Adipocyte (in vitro differentiated cells): ENCODE results near the gene DIO3.

ENCODE experiments used
- DNase-seq: peaks from one replicate; pipeline ENCODE4 v3.0.0-alpha.2; 2015; ENCODE audit warnings: low read depth
- H3K27me3 ChIP-seq: replicated peaks from 2 replicates; pipeline ENCODE4 v1.7.0; 2013; ENCODE audit warnings: mild to moderate bottlenecking, low read length, moderate library complexity; ENCODE audit not compliant: control insufficient read depth, insufficient read depth
- H3K36me3 ChIP-seq: 2 replicates; pipeline ENCODE4 v1.7.0; 2013; ENCODE audit warnings: low read length, mild to moderate bottlenecking, moderate library complexity; ENCODE audit not compliant: control insufficient read depth, insufficient read depth, severe bottlenecking
- H3K4me1 ChIP-seq: 2 replicates; pipeline ENCODE4 v1.7.0; 2013; ENCODE audit warnings: mild to moderate bottlenecking, low read length, moderate library complexity; ENCODE audit not compliant: control insufficient read depth, insufficient read depth
- H3K4me3 ChIP-seq: 2 replicates; pipeline ENCODE4 v1.7.0; 2013; ENCODE audit warnings: mild to moderate bottlenecking, low read length, moderate library complexity
- H3K9ac ChIP-seq: 2 replicates; pipeline ENCODE4 v1.7.0; 2013; ENCODE audit warnings: mild to moderate bottlenecking, low read length, moderate library complexity
- H3K9me3 ChIP-seq: 2 replicates; pipeline ENCODE4 v1.7.0; 2013; ENCODE audit warnings: mild to moderate bottlenecking, low read length, moderate library complexity; ENCODE audit not compliant: control insufficient read depth

DIO3 gene

GRCh38 chr14:101577221-101577909 is 16.1 kb downstream of the DIO3 start:
- no peak for DNase-seq
- no peak overlapping the region for H3K9ac ChIP-seq
- H3K4me1 ChIP-seq: no peaks in the 10 kb centered on the region
- no peak overlapping the region for H3K4me3 ChIP-seq
- H3K27me3 ChIP-seq: peaks cover 70% of the 10 kb centered on the region
- H3K36me3 ChIP-seq: no peaks in the 10 kb centered on the region
- H3K9me3 ChIP-seq: peaks cover 17% of the 10 kb centered on the region

- H3K4me3 ChIP-seq: no peak overlapping the region
Observed at GRCh38 chr14:101578489-101578888, 17.2 kb downstream of the DIO3 start.

GRCh38 chr14:101579372-101580080 is 18.2 kb downstream of the DIO3 start:
- no peak overlapping the region for H3K9ac ChIP-seq
- H3K9me3 ChIP-seq: peaks cover 11% of the 10 kb centered on the region
- peaks cover 63% of the 10 kb centered on the region for H3K27me3 ChIP-seq
- no peak overlapping the region for H3K4me3 ChIP-seq
- no peak for DNase-seq
- peaks cover 4% of the 10 kb centered on the region for H3K4me1 ChIP-seq
- H3K36me3 ChIP-seq: no peaks in the 10 kb centered on the region

More at GRCh38 chr14:101578489-101578888, 17.2 kb downstream of the DIO3 start:
- H3K36me3 ChIP-seq: no peaks in the 10 kb centered on the region
- H3K9me3 ChIP-seq: peaks cover 12% of the 10 kb centered on the region
- no peak overlapping the region for H3K9ac ChIP-seq
- no peak for DNase-seq
- H3K27me3 ChIP-seq: peaks cover 72% of the 10 kb centered on the region
- no peaks in the 10 kb centered on the region for H3K4me1 ChIP-seq

- Histone ChIP-seq H3K9ac (no peak overlapping the region), H3K4me1 (peaks cover 5% of the 10 kb centered on the region), H3K4me3 (no peak overlapping the region), H3K27me3 (peaks cover 63% of the 10 kb centered on the region), H3K36me3 (no peaks in the 10 kb centered on the region), H3K9me3 (peaks cover 11% of the 10 kb centered on the region)
- no peak for DNase-seq
Observed at GRCh38 chr14:101581806-101582205, 20.5 kb downstream of the DIO3 start.

- no peak overlapping the region for H3K9ac ChIP-seq
- no peak for DNase-seq
- no peaks in the 10 kb centered on the region for H3K36me3 ChIP-seq
- peaks cover 63% of the 10 kb centered on the region for H3K27me3 ChIP-seq
- peaks cover 11% of the 10 kb centered on the region for H3K9me3 ChIP-seq
- peaks cover 5% of the 10 kb centered on the region for H3K4me1 ChIP-seq
- no peak overlapping the region for H3K4me3 ChIP-seq
Observed at GRCh38 chr14:101582294-101582693, 21.0 kb downstream of the DIO3 start.

- peaks cover 65% of the 10 kb centered on the region for H3K27me3 ChIP-seq
- H3K4me1 ChIP-seq: peaks cover 5% of the 10 kb centered on the region
- no peaks in the 10 kb centered on the region for H3K36me3 ChIP-seq
- H3K9ac ChIP-seq: no peak overlapping the region
- peaks cover 11% of the 10 kb centered on the region for H3K9me3 ChIP-seq
- no peak overlapping the region for H3K4me3 ChIP-seq
- no peak for DNase-seq
Observed at GRCh38 chr14:101583006-101583714, 21.9 kb downstream of the DIO3 start.

- Histone ChIP-seq H3K4me3 (peak overlapping the region; percentile 69), H3K27me3 (peaks cover 63% of the 10 kb centered on the region)
- no peak for DNase-seq
Observed at GRCh38 chr14:101583715-101584054, 22.4 kb downstream of the DIO3 start.

GRCh38 chr14:101584055-101584859 is 23.0 kb downstream of the DIO3 start:
- Histone ChIP-seq H3K4me1 (peaks cover 5% of the 10 kb centered on the region), H3K9ac (peak overlapping the region; percentile 49), H3K9me3 (peaks cover 11% of the 10 kb centered on the region), H3K27me3 (peaks cover 57% of the 10 kb centered on the region), H3K4me3 (peak overlapping the region; percentile 69), H3K36me3 (no peaks in the 10 kb centered on the region)
- DNase-seq: peak; percentile 89

More at GRCh38 chr14:101583715-101584054, 22.4 kb downstream of the DIO3 start:
- no peak overlapping the region for H3K9ac ChIP-seq
- H3K9me3 ChIP-seq: peaks cover 11% of the 10 kb centered on the region
- peaks cover 5% of the 10 kb centered on the region for H3K4me1 ChIP-seq
- H3K36me3 ChIP-seq: no peaks in the 10 kb centered on the region

- no peak overlapping the region for H3K4me3 ChIP-seq
- peaks cover 54% of the 10 kb centered on the region for H3K27me3 ChIP-seq
- no peak overlapping the region for H3K9ac ChIP-seq
- peaks cover 5% of the 10 kb centered on the region for H3K4me1 ChIP-seq
- no peak for DNase-seq
- no peaks in the 10 kb centered on the region for H3K36me3 ChIP-seq
- H3K9me3 ChIP-seq: peaks cover 6% of the 10 kb centered on the region
Observed at GRCh38 chr14:101585211-101585610, 23.9 kb downstream of the DIO3 start.

GRCh38 chr14:101586531-101587430 is 25.5 kb downstream of the DIO3 start:
- H3K4me1 ChIP-seq: peaks cover 5% of the 10 kb centered on the region
- H3K9me3 ChIP-seq: no peaks in the 10 kb centered on the region
- H3K9ac ChIP-seq: no peak overlapping the region
- no peak overlapping the region for H3K4me3 ChIP-seq
- H3K27me3 ChIP-seq: peaks cover 48% of the 10 kb centered on the region
- no peak for DNase-seq
- H3K36me3 ChIP-seq: no peaks in the 10 kb centered on the region
